Trophoblast cell (in vitro differentiated cells and primary cell): ENCODE results near the gene PNPLA1.

Experiments used
- DNase-seq, 2 donors: peaks; one replicate each; pipeline ENCODE4 v3.0.0-alpha.2; 2016
- H2AFZ ChIP-seq: 2 replicates; pipeline ENCODE4 v1.6.1; 2013; ENCODE audit warnings: low read length, moderate library complexity, mild to moderate bottlenecking; ENCODE audit not compliant: insufficient read depth, poor library complexity
- H2AK5ac ChIP-seq: 2 replicates; pipeline ENCODE4 v1.6.1; 2013; ENCODE audit warnings: mild to moderate bottlenecking, low read length
- H2BK120ac ChIP-seq: 2 replicates; pipeline ENCODE4 v1.6.1; 2013; ENCODE audit warnings: low read length, mild to moderate bottlenecking, moderate library complexity; ENCODE audit not compliant: insufficient read depth, poor library complexity
- H2BK12ac ChIP-seq: 2 replicates; pipeline ENCODE4 v1.6.1; 2013; ENCODE audit warnings: mild to moderate bottlenecking, low read length, moderate library complexity
- H2BK5ac ChIP-seq: 2 replicates; pipeline ENCODE4 v1.6.1; 2013; ENCODE audit warnings: low read length, low read depth, moderate library complexity, mild to moderate bottlenecking; ENCODE audit not compliant: poor library complexity
- H3K14ac ChIP-seq: 2 replicates; pipeline ENCODE4 v1.6.1; 2013; ENCODE audit warnings: mild to moderate bottlenecking, low read length
- H3K18ac ChIP-seq: 2 replicates; pipeline ENCODE4 v1.6.1; 2013; ENCODE audit warnings: mild to moderate bottlenecking, low read length
- H3K23ac ChIP-seq: 2 replicates; pipeline ENCODE4 v1.6.1; 2013; ENCODE audit warnings: low read length
- H3K27ac ChIP-seq: 2 replicates; pipeline ENCODE4 v1.5.1; 2013; ENCODE audit warnings: low read depth, mild to moderate bottlenecking, inconsistent platforms, low read length, moderate library complexity
- H3K27me3 ChIP-seq: 2 replicates; pipeline ENCODE4 v1.6.1; 2013; ENCODE audit warnings: inconsistent platforms, mild to moderate bottlenecking, low read length, moderate library complexity; ENCODE audit not compliant: insufficient read depth
- H3K36me3 ChIP-seq, 2 experiments: 1 replicate in 1 of 2; 2 replicates in 1 of 2; pipeline ENCODE4 v1.6.1; 2013; ENCODE audit warnings: low read length in 2 of 2, mild to moderate bottlenecking in 2 of 2, moderate library complexity in 1 of 2; ENCODE audit not compliant: insufficient read depth in 2 of 2, control insufficient read depth in 1 of 2
- H3K4ac ChIP-seq: 2 replicates; pipeline ENCODE4 v1.6.1; 2013; ENCODE audit warnings: low read depth, mild to moderate bottlenecking, low read length, moderate library complexity
- H3K4me1 ChIP-seq, 2 experiments: 1 replicate in 1 of 2; 2 replicates in 1 of 2; pipeline ENCODE4 v1.6.1; 2013; ENCODE audit warnings: low read length in 2 of 2, mild to moderate bottlenecking in 2 of 2, moderate library complexity in 1 of 2; ENCODE audit not compliant: insufficient read depth in 2 of 2, control insufficient read depth in 1 of 2
- H3K4me2 ChIP-seq: 2 replicates; pipeline ENCODE4 v1.6.1; 2013; ENCODE audit warnings: inconsistent platforms, mild to moderate bottlenecking, low read length, moderate library complexity
- H3K4me3 ChIP-seq: 2 replicates; pipeline ENCODE4 v1.5.1; 2013; ENCODE audit warnings: mild to moderate bottlenecking, low read depth, low read length, inconsistent platforms
- H3K79me1 ChIP-seq: one replicate; pipeline ENCODE4 v1.6.1; 2013; ENCODE audit warnings: low read length
- H3K79me2 ChIP-seq: 2 replicates; pipeline ENCODE4 v1.6.1; 2013; ENCODE audit warnings: low read length, mild to moderate bottlenecking; ENCODE audit not compliant: control insufficient read depth, insufficient read depth, poor library complexity
- H3K9ac ChIP-seq: 2 replicates; pipeline ENCODE4 v1.6.1; 2013; ENCODE audit warnings: mild to moderate bottlenecking, low read length
- H3K9me3 ChIP-seq: 2 replicates; pipeline ENCODE4 v1.6.1; 2013; ENCODE audit warnings: low read depth, mild to moderate bottlenecking, control low read depth, inconsistent platforms, low read length; ENCODE audit not compliant: insufficient read depth
- H4K12ac ChIP-seq: 2 replicates; pipeline ENCODE4 v1.6.1; 2013; ENCODE audit warnings: low read depth, mild to moderate bottlenecking, low read length, moderate library complexity
- H4K8ac ChIP-seq: 2 replicates; pipeline ENCODE4 v1.6.1; 2013; ENCODE audit warnings: low read depth, mild to moderate bottlenecking, low read length, moderate library complexity
- H4K91ac ChIP-seq: one replicate; pipeline ENCODE4 v1.6.1; 2013; ENCODE audit warnings: low read depth, mild to moderate bottlenecking, low read length, moderate library complexity
- WGBS: extraction: QIAGEN DNeasy Blood & Tissue Kit; methylation state at CpG from one replicate; pipeline ENCODE4 v1.1.7; 2013; ENCODE audit warnings: missing lambda C conversion rate; ENCODE audit not compliant: insufficient read length, insufficient coverage; ENCODE audit errors: extremely low coverage; 5-methylcytosine and 5-hydroxymethylcytosine counted together

The PNPLA1 gene

DNA sequence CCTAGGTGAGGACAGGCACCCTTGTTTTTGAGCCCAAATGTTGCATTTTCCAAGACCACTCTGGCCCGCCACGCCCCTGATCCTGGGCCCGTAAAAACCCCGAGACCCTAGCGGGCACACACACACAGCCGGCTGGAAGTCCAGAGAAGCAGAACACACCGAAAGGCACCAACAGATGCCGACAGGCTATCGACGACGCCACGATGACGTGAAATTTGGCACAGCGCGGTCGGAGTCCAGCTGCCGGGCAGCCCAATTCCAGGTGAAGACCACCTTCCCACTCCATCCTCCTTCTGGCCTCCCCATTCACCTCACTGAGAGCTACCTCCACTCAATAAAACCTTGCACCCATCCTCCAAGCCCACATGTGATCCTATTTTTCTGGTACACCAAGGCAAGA is 34.0 kb upstream of the PNPLA1 start:
- Histone ChIP-seq H3K79me1 (no peaks in the 10 kb centered on the region), H2BK12ac (no peak overlapping the region), H3K18ac (no peak overlapping the region), H2AK5ac (no peak overlapping the region), H4K12ac (no peak overlapping the region), H2BK5ac (no peak overlapping the region), H3K79me2 (no peaks in the 10 kb centered on the region), H3K27me3 (no peaks in the 10 kb centered on the region), H3K4ac (no peak overlapping the region), H3K9ac (no peak overlapping the region), H2BK120ac (no peak overlapping the region), H4K8ac (no peak overlapping the region), H3K27ac (no peak overlapping the region), H3K4me1 (no peaks in the 10 kb centered on the region), H3K14ac (no peak overlapping the region), H4K91ac (no peak overlapping the region), H3K36me3 (peaks cover 13 to 21% of the 10 kb centered on the region in 2 experiments), H3K9me3 (peaks cover 3% of the 10 kb centered on the region), H2AFZ (no peak overlapping the region), H3K4me3 (no peak overlapping the region), H3K4me2 (no peak overlapping the region), H3K23ac (no peak overlapping the region)
- no CpG with 5 or more reads among the region's 17 CpGs for WGBS
- DNase-seq = no peak

DNA sequence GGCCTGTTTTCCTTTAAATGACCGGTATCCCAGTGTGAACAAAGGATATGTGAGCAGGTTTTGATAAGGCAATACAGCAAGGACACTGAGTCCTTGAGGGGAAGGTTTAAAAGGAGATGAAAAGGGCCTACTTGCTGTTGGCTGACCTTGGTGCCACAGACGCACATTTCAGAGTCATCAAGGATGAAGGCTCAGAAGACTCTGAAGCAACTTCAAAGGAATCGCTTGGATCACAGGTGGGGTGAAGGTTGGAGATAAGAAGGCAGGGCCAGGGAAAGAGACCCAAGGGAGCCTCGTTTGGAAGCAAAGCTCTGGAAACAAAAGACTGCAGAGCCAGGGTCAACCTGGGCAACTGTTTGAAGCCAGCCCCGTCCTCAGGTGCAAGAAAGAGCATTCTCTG is 30.1 kb upstream of the PNPLA1 start:
- Histone ChIP-seq H2BK12ac (no peak overlapping the region), H3K79me2 (peaks cover 2% of the 10 kb centered on the region), H3K23ac (no peak overlapping the region), H3K9me3 (no peaks in the 10 kb centered on the region), H4K8ac (no peak overlapping the region), H3K27ac (no peak overlapping the region), H2BK120ac (no peak overlapping the region), H3K9ac (no peak overlapping the region), H2AFZ (no peak overlapping the region), H3K18ac (no peak overlapping the region), H3K79me1 (peaks cover 2% of the 10 kb centered on the region), H3K4ac (no peak overlapping the region), H3K4me3 (no peak overlapping the region), H2BK5ac (no peak overlapping the region), H3K4me2 (no peak overlapping the region), H3K27me3 (no peaks in the 10 kb centered on the region), H4K12ac (no peak overlapping the region), H3K36me3 (no peaks in the 10 kb centered on the region), H3K14ac (no peak overlapping the region), H4K91ac (no peak overlapping the region), H2AK5ac (no peak overlapping the region), H3K4me1 (peaks cover 8 to 11% of the 10 kb centered on the region in 2 experiments)
- DNase-seq = no peak
- no CpG with 5 or more reads among the region's 5 CpGs for WGBS

DNA sequence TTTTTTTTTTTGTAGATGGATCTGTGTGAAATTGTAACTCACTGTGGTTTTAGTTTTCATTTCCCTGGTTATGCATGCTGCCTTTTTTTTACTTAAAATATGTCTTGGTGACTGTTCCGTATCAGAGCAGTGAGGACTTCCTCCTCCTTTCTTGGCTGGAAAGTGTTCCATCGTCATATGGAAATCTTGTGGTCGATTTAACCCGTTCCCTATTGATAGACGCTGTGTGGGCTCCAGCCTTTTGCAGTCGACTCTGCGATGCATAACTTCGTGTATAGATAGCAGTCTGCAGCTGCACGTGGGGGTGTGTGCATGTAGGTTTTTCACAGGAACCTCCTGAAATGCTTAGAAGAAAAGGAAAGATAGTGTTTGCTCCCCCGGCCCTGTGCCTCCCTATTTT is 28.1 kb upstream of the PNPLA1 start:
- Histone ChIP-seq H2BK5ac (no peak overlapping the region), H3K4me2 (no peak overlapping the region), H2AFZ (no peak overlapping the region), H3K27ac (no peak overlapping the region), H3K4ac (no peak overlapping the region), H4K12ac (no peak overlapping the region), H3K23ac (no peak overlapping the region), H3K27me3 (no peaks in the 10 kb centered on the region), H3K14ac (no peak overlapping the region), H4K8ac (no peak overlapping the region), H3K4me3 (no peak overlapping the region), H3K36me3 (no peaks in the 10 kb centered on the region), H3K4me1 (peaks cover 16% of the 10 kb centered on the region in 2 experiments), H3K18ac (no peak overlapping the region), H2BK12ac (no peak overlapping the region), H4K91ac (no peak overlapping the region), H2AK5ac (no peak overlapping the region), H3K9me3 (no peaks in the 10 kb centered on the region), H3K79me1 (peaks cover 6% of the 10 kb centered on the region), H3K9ac (no peak overlapping the region), H3K79me2 (peaks cover 4% of the 10 kb centered on the region), H2BK120ac (no peak overlapping the region)
- no CpG with 5 or more reads among the region's 10 CpGs for WGBS
- DNase-seq = peak in 1 of 2 donors; percentile 9

GRCh38 chr6:36242161-36242560 is 27.7 kb upstream of the PNPLA1 start:
- Histone ChIP-seq H2BK120ac (no peak overlapping the region), H3K23ac (no peak overlapping the region), H3K4me3 (no peak overlapping the region), H3K79me1 (peaks cover 6% of the 10 kb centered on the region), H4K8ac (no peak overlapping the region), H2BK12ac (no peak overlapping the region), H4K91ac (no peak overlapping the region), H3K4me2 (no peak overlapping the region), H3K9me3 (no peaks in the 10 kb centered on the region), H4K12ac (no peak overlapping the region), H3K9ac (no peak overlapping the region), H2BK5ac (no peak overlapping the region), H3K79me2 (peaks cover 4% of the 10 kb centered on the region), H3K18ac (no peak overlapping the region), H2AFZ (no peak overlapping the region), H2AK5ac (no peak overlapping the region), H3K4me1 (peaks cover 16% of the 10 kb centered on the region in 2 experiments), H3K27me3 (no peaks in the 10 kb centered on the region), H3K14ac (no peak overlapping the region), H3K36me3 (no peaks in the 10 kb centered on the region), H3K27ac (no peak overlapping the region), H3K4ac (no peak overlapping the region)
- no CpG with 5 or more reads among the region's 5 CpGs for WGBS
- DNase-seq = no peak
